T-helper 1 cell treated with Interleukin-12 subunit alpha and Interleukin-12 subunit beta and Interleukin-4 antibody, amounts not matched to agents 30 μg/mL and 1 μg/mL, for 36 hours (primary cell): ENCODE results near the gene HEATR1.
"Not testable (repeated sequence)": the region's sequence is repeated elsewhere in the genome, so short reads cannot be mapped to it uniquely, and the experiment has no call there.

Experiments
- H3K27ac Mint-ChIP-seq: one replicate; pipeline ENCODE4 v1.8.0; 2021; ENCODE audit warnings: mild to moderate bottlenecking, mixed read lengths
- H3K27me3 Mint-ChIP-seq: one replicate; pipeline ENCODE4 v1.8.0; 2021; ENCODE audit warnings: low read depth, mixed read lengths
- H3K36me3 Mint-ChIP-seq: one replicate; pipeline ENCODE4 v1.8.0; 2021; ENCODE audit warnings: low read depth, mixed read lengths
- H3K4me1 Mint-ChIP-seq: one replicate; pipeline ENCODE4 v1.8.0; 2021; ENCODE audit warnings: low read depth, mixed read lengths
- H3K4me3 Mint-ChIP-seq: one replicate; pipeline ENCODE4 v1.8.0; 2021; ENCODE audit warnings: mild to moderate bottlenecking, moderate library complexity, mixed read lengths
- H3K9me3 Mint-ChIP-seq: one replicate; pipeline ENCODE4 v1.8.0; 2021; ENCODE audit warnings: mixed read lengths

The HEATR1 gene

GRCh38 chr1:236608930-236609726 lies 4.8 kb upstream of the HEATR1 start:
- Mint-ChIP-seq H3K36me3 (peaks cover 1% of the 10 kb centered on the region), H3K4me1 (peaks cover 5% of the 10 kb centered on the region), H3K4me3 (no peak overlapping the region), H3K27me3 (peaks cover 51% of the 10 kb centered on the region), H3K9me3 (no peaks in the 10 kb centered on the region), H3K27ac (no peak overlapping the region)

GRCh38 chr1:236607597-236607996 lies 3.3 kb upstream of the HEATR1 start:
- H3K9me3 Mint-ChIP-seq, H3K27ac Mint-ChIP-seq, H3K36me3 Mint-ChIP-seq, H3K4me3 Mint-ChIP-seq: not testable (repeated sequence)
- H3K27me3 Mint-ChIP-seq: peaks cover 47% of the 10 kb centered on the region
- peaks cover 14% of the 10 kb centered on the region for H3K4me1 Mint-ChIP-seq

GRCh38 chr1:236604905-236605806 lies 840 bp upstream of the HEATR1 start:
- Mint-ChIP-seq H3K9me3 (no peaks in the 10 kb centered on the region), H3K27me3 (peaks cover 23% of the 10 kb centered on the region), H3K4me3 (peak overlapping the region; percentile 96), H3K36me3 (peaks cover 1% of the 10 kb centered on the region), H3K4me1 (peaks cover 17% of the 10 kb centered on the region), H3K27ac (peak overlapping the region; percentile 95)

GRCh38 chr1:236602171-236602570 lies 2.1 kb downstream of the HEATR1 start:
- Mint-ChIP-seq H3K4me1 (peaks cover 19% of the 10 kb centered on the region), H3K9me3 (no peaks in the 10 kb centered on the region), H3K36me3 (peaks cover 1% of the 10 kb centered on the region), H3K27me3 (peaks cover 3% of the 10 kb centered on the region), H3K27ac (no peak overlapping the region), H3K4me3 (no peak overlapping the region)

GRCh38 chr1:236590553-236591150 lies 13.7 kb downstream of the HEATR1 start:
- no peak overlapping the region for H3K27ac Mint-ChIP-seq
- H3K4me1 Mint-ChIP-seq: no peaks in the 10 kb centered on the region
- H3K27me3 Mint-ChIP-seq: no peaks in the 10 kb centered on the region
- peaks cover 39% of the 10 kb centered on the region for H3K36me3 Mint-ChIP-seq
- H3K9me3 Mint-ChIP-seq: no peaks in the 10 kb centered on the region
- H3K4me3 Mint-ChIP-seq: no peak overlapping the region

GRCh38 chr1:236589531-236589930 lies 14.8 kb downstream of the HEATR1 start:
- H3K36me3 Mint-ChIP-seq: peaks cover 39% of the 10 kb centered on the region
- no peaks in the 10 kb centered on the region for H3K4me1 Mint-ChIP-seq
- H3K27me3 Mint-ChIP-seq: no peaks in the 10 kb centered on the region
- H3K27ac Mint-ChIP-seq: no peak overlapping the region
- no peaks in the 10 kb centered on the region for H3K9me3 Mint-ChIP-seq
- no peak overlapping the region for H3K4me3 Mint-ChIP-seq

GRCh38 chr1:236581528-236581927 lies 22.8 kb downstream of the HEATR1 start:
- Mint-ChIP-seq H3K9me3 (no peaks in the 10 kb centered on the region), H3K36me3 (peaks cover 45% of the 10 kb centered on the region), H3K4me1 (no peaks in the 10 kb centered on the region)

GRCh38 chr1:236580404-236580803 lies 23.9 kb downstream of the HEATR1 start:
- not testable (repeated sequence) for H3K27ac Mint-ChIP-seq, H3K4me3 Mint-ChIP-seq, H3K4me1 Mint-ChIP-seq, H3K27me3 Mint-ChIP-seq, H3K9me3 Mint-ChIP-seq
- H3K36me3 Mint-ChIP-seq: peaks cover 45% of the 10 kb centered on the region

More at GRCh38 chr1:236581528-236581927, 22.8 kb downstream of the HEATR1 start:
- H3K4me3 Mint-ChIP-seq: no peak overlapping the region
- no peaks in the 10 kb centered on the region for H3K27me3 Mint-ChIP-seq
- H3K27ac Mint-ChIP-seq: no peak overlapping the region

- no peak overlapping the region for H3K4me3 Mint-ChIP-seq
- H3K36me3 Mint-ChIP-seq: peaks cover 36% of the 10 kb centered on the region
- H3K27ac Mint-ChIP-seq: no peak overlapping the region
- no peaks in the 10 kb centered on the region for H3K4me1 Mint-ChIP-seq
- H3K9me3 Mint-ChIP-seq: no peaks in the 10 kb centered on the region
- no peaks in the 10 kb centered on the region for H3K27me3 Mint-ChIP-seq
Observed at GRCh38 chr1:236578661-236579060, 25.7 kb downstream of the HEATR1 start.

GRCh38 chr1:236577041-236577440 lies 27.3 kb downstream of the HEATR1 start:
- H3K4me3 Mint-ChIP-seq, H3K9me3 Mint-ChIP-seq, H3K27ac Mint-ChIP-seq, H3K4me1 Mint-ChIP-seq, H3K27me3 Mint-ChIP-seq: not testable (repeated sequence)
- H3K36me3 Mint-ChIP-seq: peaks cover 44% of the 10 kb centered on the region

GRCh38 chr1:236576004-236576403 lies 28.3 kb downstream of the HEATR1 start:
- peak overlapping the region; percentile 57 for H3K27ac Mint-ChIP-seq
- H3K27me3 Mint-ChIP-seq: no peaks in the 10 kb centered on the region
- no peaks in the 10 kb centered on the region for H3K4me1 Mint-ChIP-seq
- H3K9me3 Mint-ChIP-seq: no peaks in the 10 kb centered on the region
- H3K36me3 Mint-ChIP-seq: peaks cover 40% of the 10 kb centered on the region
- no peak overlapping the region for H3K4me3 Mint-ChIP-seq

GRCh38 chr1:236575523-236575922 lies 28.8 kb downstream of the HEATR1 start:
- Mint-ChIP-seq H3K27me3 (no peaks in the 10 kb centered on the region), H3K9me3 (no peaks in the 10 kb centered on the region), H3K4me3 (no peak overlapping the region), H3K36me3 (peaks cover 39% of the 10 kb centered on the region), H3K27ac (no peak overlapping the region), H3K4me1 (no peaks in the 10 kb centered on the region)

- Mint-ChIP-seq H3K36me3 (peaks cover 46% of the 10 kb centered on the region), H3K27me3 (no peaks in the 10 kb centered on the region), H3K4me1 (peaks cover 2% of the 10 kb centered on the region), H3K9me3 (no peaks in the 10 kb centered on the region), H3K27ac (no peak overlapping the region), H3K4me3 (no peak overlapping the region)
Observed at GRCh38 chr1:236568285-236568894, 35.9 kb downstream of the HEATR1 start.

- Mint-ChIP-seq H3K4me3 (no peak overlapping the region), H3K27me3 (no peaks in the 10 kb centered on the region), H3K4me1 (peaks cover 2% of the 10 kb centered on the region), H3K9me3 (no peaks in the 10 kb centered on the region), H3K27ac (no peak overlapping the region), H3K36me3 (peaks cover 39% of the 10 kb centered on the region)
Observed at GRCh38 chr1:236565530-236565929, 38.8 kb downstream of the HEATR1 start.
